GM18526 (cell line): ENCODE measurements around the gene VPS26A.

Experiments
- POLR2A ChIP-seq: IDR thresholded peaks from 3 replicates; pipeline ENCODE4 v1.6.1; 2011; ENCODE audit not compliant: insufficient read length; ENCODE audit errors: extremely low read depth

Gene VPS26A

GRCh38 chr10:69220041-69220451 is 96.1 kb downstream of the VPS26A start, which contains the start of gene HKDC1:
HKDC1 (plus strand) TSS chr10:69220332; CDS start chr10:69220436, 104 bp downstream.
- no peak for TF ChIP-seq POLR2A

DNA sequence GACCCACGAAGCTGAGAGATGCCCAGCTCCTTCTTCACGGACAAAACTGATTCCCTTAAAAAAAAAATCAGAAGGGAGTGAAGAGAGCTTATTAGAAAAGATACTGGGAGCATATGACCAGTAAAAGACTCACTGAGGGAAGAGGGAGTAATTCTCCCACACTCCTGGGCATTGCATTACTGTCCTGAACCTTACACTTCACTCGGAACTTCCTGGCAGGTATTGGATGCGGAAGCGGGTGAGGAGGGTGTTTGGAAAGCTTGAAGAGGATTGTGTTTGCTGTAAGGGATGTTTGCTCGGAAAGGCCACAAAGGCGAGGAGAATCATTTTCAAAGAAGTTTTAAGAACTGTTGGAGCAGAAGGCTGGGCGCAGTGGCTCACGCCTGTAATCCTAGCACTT is 96.5 kb downstream of the VPS26A start:
- TF ChIP-seq POLR2A: no peak
